Heart right ventricle (tissue), 16 donors: ENCODE data around the gene XPO1. TPM values are rescaled to one million over a fixed set of nuclear protein-coding genes. Genes with fewer than 3 reads are reported as not detected.

Experiments
- ATAC-seq, 8 donors: fragments of 200-7000 bp; cut with Tn5 transposase; one replicate each; pipeline ENCODE4 v1.9.1; 2020; ENCODE audit warnings: mild to moderate bottlenecking in 8 of 8, moderate library complexity in 8 of 8, moderate number of reproducible peaks in 1 of 8
- DNase-seq, 2 donors: peaks; one replicate each; pipeline ENCODE4 v3.0.0-alpha.2; 2020
- H3K27ac ChIP-seq, 10 donors: fragments of 200-600 bp; sonication (generic) in 2 of 10; one replicate each; pipeline versions ENCODE4 v1.5.0 to v1.8.0; 2020 to 2022; ENCODE audit warnings: mild to moderate bottlenecking in 3 of 10
- H3K27me3 ChIP-seq, 7 donors: fragments of 200-600 bp; one replicate each; pipeline ENCODE4 v1.8.0; 2021 to 2022; ENCODE audit warnings: mild to moderate bottlenecking in 2 of 7
- H3K36me3 ChIP-seq, 9 donors: fragments of 200-600 bp; sonication (generic) in 1 of 9; one replicate each; pipeline versions ENCODE4 v1.5.0 to v1.8.0; 2020 to 2022; ENCODE audit warnings: mild to moderate bottlenecking in 2 of 9
- H3K4me1 ChIP-seq, 9 donors: fragments of 200-600 bp; sonication (generic) in 1 of 9; one replicate each; pipeline versions ENCODE4 v1.5.0 to v1.8.0; 2020 to 2022; ENCODE audit warnings: mild to moderate bottlenecking in 4 of 9
- H3K4me3 ChIP-seq, 10 donors: fragments of 200-600 bp; sonication (generic) in 2 of 10; one replicate each; pipeline versions ENCODE4 v1.5.0 to v1.8.0; 2020 to 2022; ENCODE audit warnings: mild to moderate bottlenecking in 7 of 10, moderate library complexity in 2 of 10
- H3K9me3 ChIP-seq, 11 donors: fragments of 200-600 bp in 10 of 11; sonication (generic) in 2 of 11; one replicate each; pipeline versions ENCODE4 v1.5.0 to v1.8.0; 2013 to 2022; ENCODE audit warnings: mild to moderate bottlenecking in 2 of 11, control low read depth in 1 of 11, moderate library complexity in 1 of 11
- CTCF ChIP-seq, 9 donors: fragments of 200-600 bp; sonication (generic) in 2 of 9; IDR thresholded peaks; one replicate each; pipeline versions ENCODE4 v1.5.0 to v1.8.0; 2021 to 2022; ENCODE audit warnings: antibody characterized with exemption in 9 of 9, mild to moderate bottlenecking in 5 of 9, moderate library complexity in 1 of 9
- WGBS, 2 donors: extraction: QIAGEN DNeasy Blood & Tissue Kit; methylation state at CpG; one replicate each; pipeline ENCODE4 v1.1.7; 2013; ENCODE audit warnings: inconsistent platforms in 1 of 2; 5-methylcytosine and 5-hydroxymethylcytosine counted together
- intact Hi-C, 10 donors: fragments of 100-400 bp; cut with DNase I; formaldehyde crosslinking; loops; one replicate each; pipeline versions ENCODE4 v1.11.1 to v1.14.2; 2022
- polyA plus RNA-seq, 2 donors: library from polyadenylated mRNA; stranded (reverse); fragments of 200-250 nt; gene quantifications; one replicate each; pipeline ENCODE4 v1.2.3, GENCODE V29; 2013
- total RNA-seq, 10 donors: library from RNA; stranded (reverse); fragmentation: NEBNext Ultra II Directional in 3 of 10; extraction: Animal tissue kit (Norgen Biotek cat#: 25700) in 3 of 10; gene quantifications; one replicate each; pipeline versions ENCODE4 v1.2.1 to v1.2.4, GENCODE V29; 2021 to 2023
- donor health status: Arrhythmogenic right ventricular cardiomyopathy.
- donor health status: ischemic (EF 13 %, LVEDD 7.1; RV severe dilation, severe dysfunction).
- donor health status: healthy with polysubstance abuse.
- donor health status: DM: no; HTN: yes; CAD: no.
- donor health status: DM: no; HTN: no; CAD: no.
- donor health status: ischemic (EF 25% LVEDD 6.9; RV normal size, moderate dysfunction).
- donor health status: ischemic (EF 25% LVEDD 5.7; RV mildly dilated, moderate dysfunction).
- donor health status: healthy.
- donor health status: DM: yes; HTN: yes; CAD: no.
- donor health status: Ischemic cardiomyopathy.
- donor health status: ischemic (EF 35%, LVEDD 5.7; RV mildly dilated, moderate dysfunction).
- donor health status: nonischemic (EF 11% LVEDD 7.7; RV severe dilation, severe dysfunction).
- donor health status: DM: yes; HTN: yes; CAD: no.
- donor health status: PGD.
- donor health status: ischemic (EF 29% LVEDD 5.4; RV normal size, mild dysfunction).
- donor health status: nonischemic (EF 23%, LVEDD 6.1; RV moderate dilation, normal function).

Gene XPO1
- total and polyA plus RNA-seq, 12 donors, result 49.2 to 77.3 (median 66.3) TPM

- no peak overlapping the region for H3K27ac ChIP-seq
- peaks cover 0 to 11% (median 0%) of the 10 kb centered on the region in 9 donors for H3K36me3 ChIP-seq
- H3K4me3 ChIP-seq, result no peak overlapping the region
- ATAC-seq, result no peak
- intact Hi-C loops, result loop anchor here in 1 of 10 donors (10.0 kb wide), 1 partner anchor 107 kb away; no protein-coding TSS in a partner anchor
- no peaks in the 10 kb centered on the region for H3K27me3 ChIP-seq
- H3K9me3 ChIP-seq, result no peaks in the 10 kb centered on the region
- H3K4me1 ChIP-seq, result peaks cover 0 to 72% (median 61%) of the 10 kb centered on the region in 9 donors
- WGBS, 2 donors, result 96 to 97% methylated on average over 2 of the region's 2 CpGs
- TF ChIP-seq CTCF (IDR thresholded peaks at IDR 0.05), result no peak
- DNase-seq, result no peak
These were observed 76.8 kb downstream of the XPO1 start for GRCh38 chr2:61461404-61461803.

GRCh38 chr2:61460163-61460562 lies 78.0 kb downstream of the XPO1 start:
- Histone ChIP-seq H3K4me3 (no peak overlapping the region), H3K27me3 (no peaks in the 10 kb centered on the region), H3K36me3 (peaks cover 0 to 9% (median 0%) of the 10 kb centered on the region in 9 donors), H3K9me3 (no peaks in the 10 kb centered on the region), H3K27ac (peak overlapping the region in 2 of 10 donors; percentile 51 to 53), H3K4me1 (peaks cover 1 to 73% (median 65%) of the 10 kb centered on the region in 9 donors)
- 58 to 68% methylated on average over 4 of the region's 4 CpGs for WGBS, 2 donors
- peak in 1 of 8 donors; percentile 64 for ATAC-seq
- intact Hi-C loops, result loop anchor here in 1 of 10 donors (10.0 kb wide), 1 partner anchor 105 kb away; no protein-coding TSS in a partner anchor
- DNase-seq, result no peak
- TF ChIP-seq CTCF (IDR thresholded peaks at IDR 0.05), result no peak

- WGBS, 2 donors, result 92 to 93% methylated on average over 6 of the region's 6 CpGs
These were observed 81.3 kb downstream of the XPO1 start for GRCh38 chr2:61456746-61457420.

More at GRCh38 chr2:61456746-61457420, 81.3 kb downstream of the XPO1 start:
- H3K27ac ChIP-seq, result peak overlapping the region in 8 of 10 donors; percentile 15 to 78 (median 58)
- H3K9me3 ChIP-seq, result no peaks in the 10 kb centered on the region
- peaks cover 0 to 9% (median 0%) of the 10 kb centered on the region in 9 donors for H3K36me3 ChIP-seq
- peak in 2 of 8 donors; percentile 15 to 24 for ATAC-seq
- H3K4me1 ChIP-seq, result peaks cover 3 to 70% (median 49%) of the 10 kb centered on the region in 9 donors
- no peak for DNase-seq
- H3K4me3 ChIP-seq, result no peak overlapping the region
- no peak for TF ChIP-seq CTCF (IDR thresholded peaks at IDR 0.05)
- intact Hi-C loops, result no loop called here
- H3K27me3 ChIP-seq, result no peaks in the 10 kb centered on the region
